Measurements from ENCODE around the gene SYTL5. TPM values are rescaled to one million over a fixed set of nuclear protein-coding genes. Genes with fewer than 3 reads are reported as not detected.
A peak's percentile ranks its signal among the peaks of the same experiment; 100 is the strongest.

The SYTL5 gene
- polyA plus RNA-seq, 2 of the 4 experiments (the other 2 are of a cell fraction): 0.79 to 1.1 TPM

DNA sequence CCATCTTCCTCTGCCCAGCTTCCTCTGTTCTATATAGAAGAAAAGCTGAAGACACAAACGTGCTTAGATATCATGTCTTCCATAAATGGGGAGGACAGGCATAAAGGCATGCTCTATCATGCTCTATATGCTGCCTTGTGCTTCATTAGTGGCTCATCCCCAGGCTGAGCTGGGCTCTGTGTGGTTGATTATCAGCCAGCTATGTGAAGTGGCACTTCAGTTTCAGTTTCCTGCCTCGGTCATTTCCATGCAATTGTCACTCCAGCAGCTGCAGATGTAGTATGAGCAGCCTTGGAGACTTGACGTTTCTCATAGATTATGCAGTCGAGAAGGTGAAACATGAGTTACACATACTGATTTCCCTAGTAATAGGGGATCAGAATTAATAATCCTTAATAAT, 106.2 kb downstream of the SYTL5 start:
- DNase-seq (ENCODE audit: low read depth in 1 of 2, low spot score in 1 of 2) (no peak), FAIRE-seq (no peak), ATAC-seq (no peak)
- no peak overlapping the region for H3K27ac ChIP-seq
- TF ChIP-seq SREBF2 (IDR thresholded peaks at IDR 0.05): no peak
- TF ChIP-seq POLR2AphosphoS2 (conservative IDR thresholded peaks at IDR 0.05; ENCODE audit: low read length): no peak
- TF ChIP-seq, protein P1, sequence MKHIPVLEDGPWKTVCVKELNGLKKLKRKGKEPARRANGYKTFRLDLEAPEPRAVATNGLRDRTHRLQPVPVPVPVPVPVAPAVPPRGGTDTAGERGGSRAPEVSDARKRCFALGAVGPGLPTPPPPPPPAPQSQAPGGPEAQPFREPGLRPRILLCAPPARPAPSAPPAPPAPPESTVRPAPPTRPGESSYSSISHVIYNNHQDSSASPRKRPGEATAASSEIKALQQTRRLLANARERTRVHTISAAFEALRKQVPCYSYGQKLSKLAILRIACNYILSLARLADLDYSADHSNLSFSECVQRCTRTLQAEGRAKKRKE (CRISPR knock-in tag; IDR thresholded peaks at IDR 0.05; ENCODE audit: low read depth): no peak
- no peak for TF ChIP-seq HEYL (CRISPR knock-in tag; IDR thresholded peaks at IDR 0.05)
- no peak for TF ChIP-seq MYC (IDR thresholded peaks at IDR 0.05; ENCODE audit: borderline replicate concordance, low read length)
- TF ChIP-seq CBX2 (IDR thresholded peaks at IDR 0.05; ENCODE audit: borderline replicate concordance, low read depth): no peak
- no peak for TF ChIP-seq FOSL2 (IDR thresholded peaks at IDR 0.05)
- TF ChIP-seq FOSL2 (CRISPR knock-in tag; IDR thresholded peaks at IDR 0.05): no peak
- TF ChIP-seq, protein P2, sequence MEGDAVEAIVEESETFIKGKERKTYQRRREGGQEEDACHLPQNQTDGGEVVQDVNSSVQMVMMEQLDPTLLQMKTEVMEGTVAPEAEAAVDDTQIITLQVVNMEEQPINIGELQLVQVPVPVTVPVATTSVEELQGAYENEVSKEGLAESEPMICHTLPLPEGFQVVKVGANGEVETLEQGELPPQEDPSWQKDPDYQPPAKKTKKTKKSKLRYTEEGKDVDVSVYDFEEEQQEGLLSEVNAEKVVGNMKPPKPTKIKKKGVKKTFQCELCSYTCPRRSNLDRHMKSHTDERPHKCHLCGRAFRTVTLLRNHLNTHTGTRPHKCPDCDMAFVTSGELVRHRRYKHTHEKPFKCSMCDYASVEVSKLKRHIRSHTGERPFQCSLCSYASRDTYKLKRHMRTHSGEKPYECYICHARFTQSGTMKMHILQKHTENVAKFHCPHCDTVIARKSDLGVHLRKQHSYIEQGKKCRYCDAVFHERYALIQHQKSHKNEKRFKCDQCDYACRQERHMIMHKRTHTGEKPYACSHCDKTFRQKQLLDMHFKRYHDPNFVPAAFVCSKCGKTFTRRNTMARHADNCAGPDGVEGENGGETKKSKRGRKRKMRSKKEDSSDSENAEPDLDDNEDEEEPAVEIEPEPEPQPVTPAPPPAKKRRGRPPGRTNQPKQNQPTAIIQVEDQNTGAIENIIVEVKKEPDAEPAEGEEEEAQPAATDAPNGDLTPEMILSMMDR (IDR thresholded peaks at IDR 0.05): no peak
- TF ChIP-seq GATA3 (IDR thresholded peaks at IDR 0.05; ENCODE audit: borderline replicate concordance): no peak
- no peak for TF ChIP-seq RNF2 (IDR thresholded peaks at IDR 0.05; ENCODE audit: borderline replicate concordance, low read depth)
- TF ChIP-seq, protein P3, sequence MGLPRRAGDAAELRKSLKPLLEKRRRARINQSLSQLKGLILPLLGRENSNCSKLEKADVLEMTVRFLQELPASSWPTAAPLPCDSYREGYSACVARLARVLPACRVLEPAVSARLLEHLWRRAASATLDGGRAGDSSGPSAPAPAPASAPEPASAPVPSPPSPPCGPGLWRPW (IDR thresholded peaks at IDR 0.05): no peak
- no peak for TF ChIP-seq CHD4 (IDR thresholded peaks at IDR 0.05; ENCODE audit: borderline replicate concordance)
- no peak for TF ChIP-seq CHD2 (IDR thresholded peaks at IDR 0.05; ENCODE audit: low read length, partially characterized antibody)
- 26% methylated on average over 4 of the region's 4 CpGs for WGBS (ENCODE audit: missing lambda C conversion rate)
- H3K9me3 ChIP-seq: no peaks in the 10 kb centered on the region
- H3K4me1 ChIP-seq: no peaks in the 10 kb centered on the region
- ChIA-PET POLR2A (no interaction called here), CTCF (no interaction called here)
- H3K4me3 ChIP-seq: no peak overlapping the region
- H3K4me2 ChIP-seq: no peak overlapping the region

DNA sequence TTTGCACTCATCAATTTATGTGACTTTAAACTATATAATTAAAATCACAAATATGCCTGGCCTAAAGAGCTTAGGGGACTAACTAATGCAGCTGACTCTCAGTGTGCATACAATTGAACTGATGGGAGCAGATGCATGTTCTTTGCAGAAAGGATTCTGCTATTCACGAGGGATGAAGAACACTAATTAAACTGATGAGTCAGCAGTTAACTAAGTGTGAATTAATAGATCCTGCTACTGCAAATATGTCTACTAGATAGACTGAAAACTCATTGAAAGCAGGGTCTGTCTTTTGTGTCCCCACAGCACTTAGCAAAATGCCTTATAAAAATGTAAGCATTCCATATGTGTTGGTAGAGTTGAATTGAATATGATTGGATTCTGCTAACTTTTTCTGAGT, 110.4 kb downstream of the SYTL5 start:
- Histone ChIP-seq H3K4me2 (no peak overlapping the region), H3K27ac (no peak overlapping the region), H3K9me3 (no peaks in the 10 kb centered on the region), H3K4me3 (no peak overlapping the region), H3K4me1 (no peaks in the 10 kb centered on the region)
- DNase-seq (ENCODE audit: low read depth in 1 of 2, low spot score in 1 of 2) (no peak), FAIRE-seq (no peak), ATAC-seq (no peak)
- TF ChIP-seq MAFK (IDR thresholded peaks at IDR 0.05; ENCODE audit: partially characterized antibody): peak; percentile 96
- TF ChIP-seq ZFP36 (IDR thresholded peaks at IDR 0.05; ENCODE audit: borderline replicate concordance, partially characterized antibody): no peak
- 13% methylated on average over 1 of the region's 1 CpG for WGBS (ENCODE audit: missing lambda C conversion rate)
- POLR2A ChIA-PET: no interaction called here
- CTCF ChIA-PET: no interaction called here

DNA sequence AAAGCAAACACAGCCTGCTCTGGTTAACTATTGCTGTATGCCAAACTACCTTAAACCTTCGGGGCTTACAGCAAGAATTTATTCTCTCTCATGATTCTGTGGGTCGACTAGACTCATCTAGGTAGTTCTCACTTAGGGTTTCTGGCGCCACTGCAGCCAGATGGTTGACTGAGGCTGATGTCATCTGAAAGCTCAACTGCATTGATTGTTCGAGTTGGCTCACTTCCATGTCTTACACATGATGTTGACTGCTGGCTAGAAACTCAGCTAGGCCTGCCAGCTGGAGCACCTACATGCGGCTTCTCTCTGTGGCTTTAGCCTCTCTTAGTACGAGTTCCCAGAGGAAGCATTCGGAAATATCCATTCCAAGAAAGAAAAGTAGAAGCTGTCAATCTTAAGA, 111.1 kb downstream of the SYTL5 start:
- CTCF ChIA-PET: no interaction called here
- Histone ChIP-seq H3K9me3 (no peaks in the 10 kb centered on the region), H3K4me1 (no peaks in the 10 kb centered on the region), H3K4me3 (no peak overlapping the region), H3K27ac (no peak overlapping the region), H3K4me2 (no peak overlapping the region)
- FAIRE-seq (no peak), ATAC-seq (no peak), DNase-seq (ENCODE audit: low read depth in 1 of 2, low spot score in 1 of 2) (no peak)
- POLR2A ChIA-PET: no interaction called here
- TF ChIP-seq EHF (CRISPR knock-in tag; IDR thresholded peaks at IDR 0.05): no peak
- TF ChIP-seq FOSB (CRISPR knock-in tag; IDR thresholded peaks at IDR 0.05): no peak
- no peak for TF ChIP-seq RAD21 (conservative IDR thresholded peaks at IDR 0.05 in 1 of 2, IDR thresholded peaks at IDR 0.05 in 1 of 2)
- TF ChIP-seq JUN (IDR thresholded peaks at IDR 0.05): no peak
- no peak for TF ChIP-seq EHMT2 (IDR thresholded peaks at IDR 0.05; ENCODE audit: low read depth)
- TF ChIP-seq HOXA7 (CRISPR knock-in tag; IDR thresholded peaks at IDR 0.05): no peak
- no peak for TF ChIP-seq SREBF2 (IDR thresholded peaks at IDR 0.05)
- TF ChIP-seq, protein P4, sequence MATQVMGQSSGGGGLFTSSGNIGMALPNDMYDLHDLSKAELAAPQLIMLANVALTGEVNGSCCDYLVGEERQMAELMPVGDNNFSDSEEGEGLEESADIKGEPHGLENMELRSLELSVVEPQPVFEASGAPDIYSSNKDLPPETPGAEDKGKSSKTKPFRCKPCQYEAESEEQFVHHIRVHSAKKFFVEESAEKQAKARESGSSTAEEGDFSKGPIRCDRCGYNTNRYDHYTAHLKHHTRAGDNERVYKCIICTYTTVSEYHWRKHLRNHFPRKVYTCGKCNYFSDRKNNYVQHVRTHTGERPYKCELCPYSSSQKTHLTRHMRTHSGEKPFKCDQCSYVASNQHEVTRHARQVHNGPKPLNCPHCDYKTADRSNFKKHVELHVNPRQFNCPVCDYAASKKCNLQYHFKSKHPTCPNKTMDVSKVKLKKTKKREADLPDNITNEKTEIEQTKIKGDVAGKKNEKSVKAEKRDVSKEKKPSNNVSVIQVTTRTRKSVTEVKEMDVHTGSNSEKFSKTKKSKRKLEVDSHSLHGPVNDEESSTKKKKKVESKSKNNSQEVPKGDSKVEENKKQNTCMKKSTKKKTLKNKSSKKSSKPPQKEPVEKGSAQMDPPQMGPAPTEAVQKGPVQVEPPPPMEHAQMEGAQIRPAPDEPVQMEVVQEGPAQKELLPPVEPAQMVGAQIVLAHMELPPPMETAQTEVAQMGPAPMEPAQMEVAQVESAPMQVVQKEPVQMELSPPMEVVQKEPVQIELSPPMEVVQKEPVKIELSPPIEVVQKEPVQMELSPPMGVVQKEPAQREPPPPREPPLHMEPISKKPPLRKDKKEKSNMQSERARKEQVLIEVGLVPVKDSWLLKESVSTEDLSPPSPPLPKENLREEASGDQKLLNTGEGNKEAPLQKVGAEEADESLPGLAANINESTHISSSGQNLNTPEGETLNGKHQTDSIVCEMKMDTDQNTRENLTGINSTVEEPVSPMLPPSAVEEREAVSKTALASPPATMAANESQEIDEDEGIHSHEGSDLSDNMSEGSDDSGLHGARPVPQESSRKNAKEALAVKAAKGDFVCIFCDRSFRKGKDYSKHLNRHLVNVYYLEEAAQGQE (IDR thresholded peaks at IDR 0.05): no peak
- TF ChIP-seq BHLHE40 (IDR thresholded peaks at IDR 0.05; ENCODE audit: low read depth, low read length): no peak
- no peak for TF ChIP-seq HDAC2 (IDR thresholded peaks at IDR 0.05)
- 59% methylated on average over 6 of the region's 7 CpGs for WGBS (ENCODE audit: missing lambda C conversion rate)

All from A549 (cell line).